ENCODE data around the gene SYNE3. TPM values are rescaled to one million over a fixed set of nuclear protein-coding genes. Genes with fewer than 3 reads are reported as not detected.
A peak's percentile ranks its signal among the peaks of the same experiment; 100 is the strongest.
"Not testable (repeated sequence)": the region's sequence is repeated elsewhere in the genome, so short reads cannot be mapped to it uniquely, and the experiment has no call there.

The SYNE3 gene
- polyA plus RNA-seq, 6 donors from 2014 or later, result 0.71 to 9.4 (median 5.3) TPM

DNA sequence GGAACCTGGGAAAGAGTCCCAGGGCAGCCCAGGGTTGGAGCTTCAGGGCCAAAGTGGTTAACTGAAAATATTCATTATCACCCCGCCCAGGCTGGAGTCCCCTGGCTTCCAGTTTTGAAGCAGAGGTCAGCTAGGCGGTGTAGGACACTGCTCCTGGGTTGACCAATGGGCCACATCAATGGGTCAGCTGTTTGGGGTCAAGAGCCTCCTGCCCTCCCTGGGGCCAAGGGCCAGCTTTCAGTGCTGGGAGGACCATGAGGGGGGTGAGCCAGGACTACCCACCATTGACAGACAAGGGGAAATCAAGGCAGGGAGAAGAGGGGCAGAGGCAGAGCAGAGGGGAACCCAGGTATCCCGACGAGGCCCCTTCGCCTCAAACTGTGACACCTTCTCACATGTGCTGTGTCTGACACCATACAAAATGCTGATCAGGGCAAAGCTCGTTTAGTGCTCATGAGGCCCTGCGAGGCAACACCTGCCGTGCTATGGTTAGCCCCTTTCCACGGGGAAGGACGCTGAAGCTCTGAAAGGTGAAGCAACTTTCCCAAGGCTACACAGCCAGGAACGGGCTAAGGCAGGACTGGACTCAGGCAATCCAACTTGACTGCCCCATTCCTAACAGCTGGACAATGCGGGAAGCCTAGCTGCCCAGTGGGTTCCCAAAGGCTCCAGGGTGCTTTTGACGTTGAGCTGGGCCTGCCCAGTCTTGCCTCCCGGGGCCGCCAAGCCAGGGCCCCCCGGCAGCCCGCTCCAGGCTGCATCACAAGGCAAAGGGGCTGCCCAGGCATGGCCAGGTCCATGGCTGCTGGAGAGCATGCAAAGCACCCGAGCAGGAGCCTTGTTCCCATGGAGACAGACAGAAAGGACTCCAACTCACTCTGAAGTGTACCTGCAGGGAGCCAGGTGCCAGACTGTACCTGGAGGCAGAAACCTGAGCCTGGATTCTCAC, 2.0 kb downstream of the SYNE3 start:
- Mint-ChIP-seq H3K4me3 (peak overlapping the region; percentile 88 to 96 (median 94)), H3K27me3 (no peaks in the 10 kb centered on the region), H3K9me3 (no peaks in the 10 kb centered on the region), H3K27ac (peak overlapping the region; percentile 78 to 99 (median 97)), H3K4me1 (peaks cover 62 to 83% (median 82%) of the 10 kb centered on the region in 3 donors), H3K36me3 (peaks cover 6 to 8% of the 10 kb centered on the region in 2 donors)
- DNase-seq, result no peak
- ATAC-seq (ENCODE audit: low read depth in 2 of 2), result no peak

- H3K4me1 Mint-ChIP-seq, result peaks cover 60 to 83% (median 81%) of the 10 kb centered on the region in 3 donors
- H3K36me3 Mint-ChIP-seq, result peaks cover 6 to 8% of the 10 kb centered on the region in 2 donors
- H3K9me3 Mint-ChIP-seq, result no peaks in the 10 kb centered on the region
- peak overlapping the region in 4 of 8 donors; percentile 8 to 57 (median 40) for H3K4me3 Mint-ChIP-seq
- no peaks in the 10 kb centered on the region for H3K27me3 Mint-ChIP-seq
- ATAC-seq (ENCODE audit: low read depth in 2 of 2) (no peak), DNase-seq (no peak)
- peak overlapping the region in 4 of 6 donors; percentile 13 to 93 (median 66) for H3K27ac Mint-ChIP-seq
These were observed 3.2 kb downstream of the SYNE3 start for GRCh38 chr14:95513291-95513690.

DNA sequence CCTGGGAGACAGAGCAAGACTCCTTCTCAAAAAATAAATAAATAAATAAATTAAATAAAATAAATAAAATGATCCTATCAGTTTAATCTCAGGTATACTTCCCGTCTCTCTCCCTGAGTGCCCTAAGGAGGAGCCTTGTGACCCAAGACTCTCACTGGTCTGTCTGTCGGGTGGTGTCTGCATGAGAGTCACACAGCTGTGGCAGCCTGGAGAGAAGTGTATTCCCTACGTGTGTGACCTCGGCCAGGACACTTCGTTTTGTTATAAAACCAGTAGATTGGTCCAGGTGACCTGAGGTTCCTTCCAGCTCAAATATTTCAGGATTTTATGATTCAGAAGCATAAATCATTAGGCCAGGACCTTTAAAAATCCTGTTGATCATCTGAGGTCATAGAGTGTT, 4.8 kb downstream of the SYNE3 start:
- Mint-ChIP-seq H3K4me3 (peak overlapping the region in 3 of 8 donors; percentile 10 to 26 (median 17)), H3K4me1 (peaks cover 62 to 83% (median 82%) of the 10 kb centered on the region in 3 donors), H3K9me3 (no peaks in the 10 kb centered on the region), H3K36me3 (peaks cover 6 to 8% of the 10 kb centered on the region in 2 donors), H3K27ac (peak overlapping the region in 3 of 6 donors; percentile 10 to 60 (median 50)), H3K27me3 (no peaks in the 10 kb centered on the region)
- DNase-seq (no peak), ATAC-seq (ENCODE audit: low read depth in 2 of 2) (no peak)

DNA sequence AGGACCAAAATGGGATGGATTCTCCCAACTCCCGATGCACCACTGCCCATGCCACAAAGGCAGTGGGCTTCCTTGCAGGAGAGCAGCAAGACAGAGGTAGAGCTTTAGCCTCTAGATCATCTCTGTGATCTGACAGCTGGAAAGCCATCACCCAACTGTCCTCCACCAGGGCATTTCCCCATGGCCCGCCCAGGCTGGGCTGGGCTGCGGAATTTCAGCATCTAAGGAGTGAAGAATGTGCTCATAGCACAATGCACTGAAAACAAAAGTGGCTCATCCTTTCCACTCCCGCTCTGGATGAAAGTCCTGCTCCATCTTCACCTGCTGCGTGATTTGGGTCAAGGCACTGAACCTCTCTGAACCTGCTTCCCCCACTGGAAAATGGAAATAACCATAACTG, 5.6 kb downstream of the SYNE3 start:
- no peaks in the 10 kb centered on the region for H3K27me3 Mint-ChIP-seq
- peaks cover 62 to 87% (median 86%) of the 10 kb centered on the region in 3 donors for H3K4me1 Mint-ChIP-seq
- H3K36me3 Mint-ChIP-seq, result peaks cover 6 to 8% of the 10 kb centered on the region in 2 donors
- H3K4me3 Mint-ChIP-seq, result peak overlapping the region in 2 of 8 donors; percentile 2 to 67
- DNase-seq (no peak), ATAC-seq (ENCODE audit: low read depth in 2 of 2) (no peak)
- H3K27ac Mint-ChIP-seq, result no peak overlapping the region
- H3K9me3 Mint-ChIP-seq, result no peaks in the 10 kb centered on the region

DNA sequence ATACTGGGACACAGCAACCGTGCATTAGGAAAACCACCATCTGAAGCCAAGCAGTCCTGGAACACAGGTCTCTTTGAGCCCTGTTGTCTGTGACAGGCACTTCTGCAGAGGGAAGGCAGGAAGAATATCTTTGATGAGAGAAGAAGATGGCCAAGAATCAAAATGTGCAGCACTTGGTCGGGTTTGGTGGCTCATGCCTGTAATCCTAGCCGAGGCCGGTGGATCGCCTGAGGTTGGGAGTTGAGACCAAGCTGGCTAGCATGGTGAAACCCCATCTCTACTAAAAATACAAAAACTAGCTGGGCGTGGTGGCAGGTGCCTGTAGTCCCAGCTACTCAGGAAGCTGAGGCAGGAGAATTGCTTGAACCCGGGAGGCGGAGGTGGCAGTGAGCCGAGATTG, 6.1 kb downstream of the SYNE3 start:
- not testable (repeated sequence) for H3K36me3 Mint-ChIP-seq; DNase-seq; H3K27me3 Mint-ChIP-seq; H3K9me3 Mint-ChIP-seq; ATAC-seq (ENCODE audit: low read depth in 2 of 2)
- H3K4me1 Mint-ChIP-seq, result peaks cover 62 to 88% (median 86%) of the 10 kb centered on the region in 3 donors
- peak overlapping the region in 5 of 6 donors; percentile 25 to 96 (median 79) for H3K27ac Mint-ChIP-seq
- H3K4me3 Mint-ChIP-seq, result peak overlapping the region in 5 of 8 donors; percentile 43 to 73 (median 49)

GRCh38 chr14:95509495-95509894, 7.0 kb downstream of the SYNE3 start:
- no peaks in the 10 kb centered on the region for H3K9me3 Mint-ChIP-seq
- DNase-seq (no peak), ATAC-seq (ENCODE audit: low read depth in 2 of 2) (no peak)
- H3K27me3 Mint-ChIP-seq, result no peaks in the 10 kb centered on the region
- H3K36me3 Mint-ChIP-seq, result peaks cover 8% of the 10 kb centered on the region in 2 donors
- peak overlapping the region in 7 of 8 donors; percentile 43 to 81 (median 73) for H3K4me3 Mint-ChIP-seq
- H3K4me1 Mint-ChIP-seq, result peaks cover 62 to 88% (median 86%) of the 10 kb centered on the region in 3 donors
- H3K27ac Mint-ChIP-seq, result peak overlapping the region; percentile 15 to 96 (median 76)

GRCh38 chr14:95508377-95508776, 8.1 kb downstream of the SYNE3 start:
- ATAC-seq (ENCODE audit: low read depth in 2 of 2), result no peak
- peaks cover 65 to 88% (median 81%) of the 10 kb centered on the region in 3 donors for H3K4me1 Mint-ChIP-seq
- DNase-seq, result no peak
- H3K4me3 Mint-ChIP-seq, result peak overlapping the region in 3 of 8 donors; percentile 0 to 52 (median 49)
- no peaks in the 10 kb centered on the region for H3K27me3 Mint-ChIP-seq
- H3K9me3 Mint-ChIP-seq, result no peaks in the 10 kb centered on the region
- H3K27ac Mint-ChIP-seq, result peak overlapping the region in 3 of 6 donors; percentile 57 to 75 (median 59)
- H3K36me3 Mint-ChIP-seq, result peaks cover 8 to 12% of the 10 kb centered on the region in 2 donors

- ATAC-seq (ENCODE audit: low read depth in 2 of 2), result peak; percentile 30 to 50
These were observed 8.7 kb downstream of the SYNE3 start for GRCh38 chr14:95507701-95508103.

DNA sequence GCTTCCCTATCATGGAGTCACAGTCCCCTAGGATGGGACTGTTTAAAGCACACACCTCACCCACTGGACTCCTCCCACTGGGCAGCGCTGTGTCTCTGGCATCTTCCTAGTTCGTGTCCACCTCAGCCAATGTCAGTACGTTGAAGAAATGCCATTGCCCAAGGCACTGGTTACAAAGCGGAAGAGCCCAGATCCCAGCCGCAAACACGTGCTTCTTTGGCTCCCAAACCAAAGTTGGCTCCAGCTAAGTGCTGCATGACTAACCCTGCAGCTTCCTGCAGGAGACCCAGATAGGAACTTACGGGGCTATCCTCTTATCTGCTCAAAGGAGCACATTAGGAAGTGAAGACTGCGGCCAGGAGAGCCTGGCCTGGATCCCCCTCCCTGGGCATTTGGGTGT, 9.3 kb downstream of the SYNE3 start:
- H3K9me3 Mint-ChIP-seq, result no peaks in the 10 kb centered on the region
- H3K4me1 Mint-ChIP-seq, result peaks cover 65 to 92% (median 84%) of the 10 kb centered on the region in 3 donors
- no peaks in the 10 kb centered on the region for H3K27me3 Mint-ChIP-seq
- H3K36me3 Mint-ChIP-seq, result peaks cover 8 to 12% of the 10 kb centered on the region in 2 donors
- ATAC-seq (ENCODE audit: low read depth in 2 of 2) (no peak), DNase-seq (no peak)
- H3K4me3 Mint-ChIP-seq, result peak overlapping the region in 4 of 8 donors; percentile 3 to 66 (median 35)
- peak overlapping the region in 3 of 6 donors; percentile 0 to 38 (median 24) for H3K27ac Mint-ChIP-seq

More at GRCh38 chr14:95507701-95508103, 8.7 kb downstream of the SYNE3 start:
- peak overlapping the region in 4 of 8 donors; percentile 8 to 66 (median 50) for H3K4me3 Mint-ChIP-seq
- no peaks in the 10 kb centered on the region for H3K27me3 Mint-ChIP-seq
- DNase-seq, result no peak
- H3K9me3 Mint-ChIP-seq, result no peaks in the 10 kb centered on the region
- peak overlapping the region in 3 of 6 donors; percentile 0 to 77 (median 74) for H3K27ac Mint-ChIP-seq
- peaks cover 60 to 88% (median 79%) of the 10 kb centered on the region in 3 donors for H3K4me1 Mint-ChIP-seq
- peaks cover 8 to 12% of the 10 kb centered on the region in 2 donors for H3K36me3 Mint-ChIP-seq

GRCh38 chr14:95505030-95505589, 11.3 kb downstream of the SYNE3 start:
- peaks cover 62 to 89% (median 80%) of the 10 kb centered on the region in 3 donors for H3K4me1 Mint-ChIP-seq
- ATAC-seq (ENCODE audit: low read depth in 2 of 2) (no peak), DNase-seq (no peak)

GRCh38 chr14:95504135-95505029, 12.1 kb downstream of the SYNE3 start:
- Mint-ChIP-seq H3K36me3 (peaks cover 11 to 14% of the 10 kb centered on the region in 2 donors), H3K4me1 (peaks cover 56 to 85% (median 77%) of the 10 kb centered on the region in 3 donors), H3K27ac (peak overlapping the region; percentile 17 to 78 (median 68)), H3K9me3 (no peaks in the 10 kb centered on the region), H3K4me3 (peak overlapping the region in 6 of 8 donors; percentile 6 to 70 (median 50)), H3K27me3 (no peaks in the 10 kb centered on the region)
- no peak for ATAC-seq (ENCODE audit: low read depth in 2 of 2)
- DNase-seq, result no peak

More at GRCh38 chr14:95505030-95505589, 11.3 kb downstream of the SYNE3 start:
- no peaks in the 10 kb centered on the region for H3K27me3 Mint-ChIP-seq
- peaks cover 15 to 18% of the 10 kb centered on the region in 2 donors for H3K36me3 Mint-ChIP-seq
- peak overlapping the region in 3 of 6 donors; percentile 46 to 80 (median 47) for H3K27ac Mint-ChIP-seq
- H3K4me3 Mint-ChIP-seq, result no peak overlapping the region
- H3K9me3 Mint-ChIP-seq, result no peaks in the 10 kb centered on the region

DNA sequence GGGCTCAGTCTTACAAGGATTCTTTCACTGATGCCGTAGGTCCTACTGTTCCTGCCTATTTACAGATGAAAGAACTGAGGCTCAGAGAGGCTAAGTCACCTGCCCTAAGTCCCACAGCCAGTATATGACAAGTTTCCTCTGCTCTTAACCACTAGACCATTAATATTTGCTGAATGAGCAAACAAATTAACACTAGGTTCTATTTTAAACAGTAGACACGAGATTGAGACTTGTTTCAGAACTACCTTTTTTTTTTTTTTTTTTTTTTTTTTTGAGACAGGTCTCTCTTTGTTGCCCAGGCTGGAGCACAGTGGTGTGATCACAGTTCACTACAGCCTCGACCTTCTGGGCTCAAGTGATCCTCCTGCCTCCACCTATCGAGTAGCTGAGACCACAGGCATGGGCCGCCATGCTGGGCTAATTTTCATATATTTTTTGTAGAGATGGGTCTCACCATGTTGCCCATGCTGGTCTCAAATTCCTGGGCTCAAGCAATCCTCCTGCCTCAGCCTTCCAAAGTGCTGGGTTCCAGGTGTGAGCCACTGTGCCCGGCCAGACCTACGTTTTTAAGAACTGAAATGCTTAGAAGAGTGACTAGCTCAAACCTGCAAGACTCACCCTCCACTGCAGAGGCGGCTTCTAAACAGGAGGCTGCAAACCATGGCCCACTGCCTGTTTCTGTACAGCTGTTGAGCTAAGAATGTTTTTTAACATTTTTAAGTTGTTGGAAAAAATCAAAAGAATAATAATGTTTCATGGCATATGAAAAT, 12.9 kb downstream of the SYNE3 start:
- Mint-ChIP-seq H3K4me3 (peak overlapping the region in 2 of 8 donors; percentile 36 to 51), H3K36me3 (peaks cover 11 to 14% of the 10 kb centered on the region in 2 donors), H3K4me1 (peaks cover 55 to 85% (median 77%) of the 10 kb centered on the region in 3 donors), H3K9me3 (no peaks in the 10 kb centered on the region), H3K27me3 (no peaks in the 10 kb centered on the region), H3K27ac (peak overlapping the region in 4 of 6 donors; percentile 64 to 83 (median 74))
- DNase-seq (no peak), ATAC-seq (ENCODE audit: low read depth in 2 of 2) (no peak)

All from naive B cell (primary cell).